Activated CD8-positive, alpha-beta memory T cell treated with anti-CD3 and anti-CD28 coated beads for 4 hours (primary cell): ENCODE measurements around the gene POTEE.
"Not testable (repeated sequence)": the region's sequence is repeated elsewhere in the genome, so short reads cannot be mapped to it uniquely, and the experiment has no call there.

ENCODE experiments used
- DNase-seq, 2 donors: peaks; one replicate each; pipeline ENCODE4 v3.0.0-alpha.2; 2020; ENCODE audit warnings: low read depth in 2 of 2

The POTEE gene

GRCh38 chr2:131209030-131209772, at the start of gene POTEE:
Gene POTEE (plus strand): TSS chr2:131209536. CDS start chr2:131218403, 8,867 bp downstream.
- not testable (repeated sequence) for DNase-seq

DNA sequence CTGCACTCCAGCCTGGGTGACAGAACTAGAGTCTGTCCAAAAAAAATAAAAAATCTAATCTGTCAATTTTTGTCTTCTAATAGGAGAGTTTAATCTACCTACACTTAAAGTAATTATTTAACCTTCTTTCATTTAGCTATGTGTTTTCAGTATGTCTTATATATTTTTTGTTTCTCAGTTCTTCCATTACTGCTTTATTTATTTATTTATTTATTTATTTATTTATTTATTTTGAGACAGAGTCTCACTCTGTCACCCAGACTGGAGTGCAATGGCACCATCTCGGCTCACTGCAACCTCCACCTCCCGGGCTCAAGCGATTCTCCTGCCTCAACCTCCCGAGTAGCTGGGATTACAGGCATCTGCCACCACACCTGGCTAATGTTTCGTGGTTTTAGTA, 43.8 kb upstream of the POTEE start:
- not testable (repeated sequence) for DNase-seq

- no peak for DNase-seq
Measured at GRCh38 chr2:131168538-131168937, 40.8 kb upstream of the POTEE start.

DNA sequence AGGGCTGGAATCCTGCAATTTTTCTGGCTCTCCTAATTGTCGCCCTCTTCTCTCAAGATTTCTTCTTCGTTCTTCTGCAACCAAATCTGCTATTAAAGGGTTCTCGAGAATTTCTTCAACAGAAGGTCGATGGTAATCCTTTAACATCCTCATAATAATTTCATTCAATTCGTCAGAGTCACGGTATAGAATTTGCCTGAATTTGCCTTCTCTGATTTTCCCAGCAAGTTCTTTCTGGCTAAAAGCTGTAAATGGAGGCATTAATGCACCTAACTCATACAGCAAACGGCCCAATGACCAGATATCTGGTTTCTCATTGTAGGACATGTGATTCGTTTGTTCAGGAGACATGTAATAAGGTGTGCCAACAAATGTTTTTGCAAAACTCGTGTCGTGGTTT, 31.3 kb upstream of the POTEE start:
- DNase-seq, result not testable (repeated sequence)

DNA sequence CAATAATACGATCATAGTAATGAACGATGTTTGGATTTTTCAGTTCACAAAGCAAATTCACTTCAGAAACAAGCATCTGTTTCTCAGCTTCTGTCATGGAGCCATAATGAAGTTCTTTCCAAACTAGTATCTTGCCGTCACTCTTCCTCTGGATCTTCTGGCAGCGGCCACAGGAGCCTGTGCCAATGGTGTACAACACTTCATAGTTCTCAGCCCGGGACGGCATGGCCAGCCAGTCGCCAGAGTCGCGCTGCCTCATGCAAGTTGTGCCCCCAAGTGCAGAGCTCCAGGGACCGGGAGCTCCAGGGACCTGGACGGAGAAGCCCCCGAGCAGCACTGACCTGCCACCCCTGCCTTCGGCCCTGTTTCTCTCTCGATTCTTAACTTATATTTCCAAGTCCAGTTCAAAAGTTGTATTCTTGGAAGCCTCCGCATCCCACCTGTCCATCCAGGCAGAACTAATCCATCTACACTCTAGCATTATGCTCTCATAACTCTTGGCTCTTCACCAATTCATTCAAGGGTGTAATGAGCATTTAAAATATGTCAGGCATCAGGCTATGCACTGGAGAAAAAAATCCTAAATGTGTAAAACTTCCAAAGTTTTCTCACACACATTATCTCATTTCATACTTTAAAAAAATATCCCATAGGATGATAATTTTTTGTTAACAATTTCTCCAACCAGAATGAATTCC, 30.5 kb upstream of the POTEE start:
- not testable (repeated sequence) for DNase-seq

DNA sequence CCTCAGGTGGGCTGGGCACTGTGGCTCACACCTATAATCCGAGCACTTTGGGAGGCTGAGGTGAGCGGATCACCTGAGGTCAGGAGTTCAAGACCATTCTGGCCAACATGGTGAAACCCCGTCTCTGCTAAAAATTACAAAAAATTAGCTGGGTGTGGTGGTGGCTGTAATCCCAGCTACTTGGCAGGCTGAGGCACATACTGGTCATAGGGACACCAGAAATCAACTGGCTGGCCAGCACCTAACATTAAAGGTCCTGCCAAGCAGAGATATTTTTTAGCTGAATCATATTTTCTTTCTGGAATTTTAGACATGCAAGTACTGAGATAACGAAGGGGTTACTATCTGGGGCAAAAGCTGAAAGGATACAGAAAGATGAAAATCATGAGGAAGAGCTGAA, 27.9 kb upstream of the POTEE start:
- not testable (repeated sequence) for DNase-seq

GRCh38 chr2:131193421-131193820, 15.9 kb upstream of the POTEE start:
- DNase-seq, result not testable (repeated sequence)

GRCh38 chr2:131196186-131196585, 13.2 kb upstream of the POTEE start:
- not testable (repeated sequence) for DNase-seq

- no peak for DNase-seq
Measured at GRCh38 chr2:131201098-131201497, 8.2 kb upstream of the POTEE start.

GRCh38 chr2:131207839-131208238, 1.5 kb upstream of the POTEE start:
- DNase-seq, result not testable (repeated sequence)

DNA sequence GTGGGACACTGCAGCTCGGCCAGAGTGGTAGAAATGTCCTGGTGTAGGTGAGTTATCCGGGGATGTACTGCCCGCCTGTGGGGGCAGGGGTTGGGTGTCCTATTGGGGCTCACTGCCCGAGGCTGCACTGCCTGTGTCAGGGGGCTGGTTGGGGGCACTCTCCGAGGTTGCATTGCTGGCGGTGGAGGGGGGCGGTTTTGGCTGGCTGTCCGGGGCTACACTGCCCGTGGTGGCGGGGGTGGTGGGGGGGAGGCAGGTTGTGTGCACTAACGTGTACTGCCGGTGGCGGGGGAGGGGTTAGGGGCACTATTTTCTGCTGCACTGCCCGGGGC, 403 bp downstream of the POTEE start:
- DNase-seq, result not testable (repeated sequence)

- DNase-seq, result not testable (repeated sequence)
Measured at GRCh38 chr2:131210434-131211211, 1.3 kb downstream of the POTEE start.

DNA sequence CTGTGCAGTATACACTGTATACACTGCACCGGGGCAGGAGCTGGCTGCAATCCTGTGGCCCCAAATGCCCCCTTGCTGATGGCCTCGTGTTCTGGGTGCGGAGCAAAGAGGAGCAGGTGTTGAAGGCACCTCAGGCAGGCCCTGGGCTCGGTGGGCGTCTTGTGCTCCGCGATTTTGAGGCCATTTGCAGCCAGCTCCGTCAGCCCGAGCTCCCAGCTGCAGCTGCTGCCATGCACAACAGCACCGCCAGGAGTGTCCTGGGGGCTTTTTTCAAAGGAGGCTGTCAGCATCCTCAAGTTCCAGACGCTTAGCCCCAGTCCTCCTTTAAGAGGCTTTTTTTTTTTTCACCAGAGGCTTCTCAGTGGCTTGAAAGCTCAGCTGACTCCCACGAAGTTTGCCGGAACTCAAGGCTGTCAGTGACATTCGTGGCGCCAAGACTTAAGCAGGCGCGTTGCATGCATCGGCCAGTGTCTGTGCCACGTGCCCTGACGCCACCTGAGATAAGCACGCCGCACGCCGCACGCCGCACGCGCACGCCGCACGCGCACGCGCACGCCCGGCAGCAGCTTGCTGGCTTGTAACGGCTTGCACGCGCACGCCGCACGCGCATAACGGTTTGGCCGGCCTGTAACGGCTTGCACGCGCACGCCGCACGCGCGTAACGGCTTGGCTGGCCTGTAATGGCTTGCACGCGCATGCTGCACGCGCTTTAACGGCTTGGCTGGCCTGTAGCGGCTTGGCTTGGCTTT, 8.1 kb downstream of the POTEE start:
- not testable (repeated sequence) for DNase-seq

GRCh38 chr2:131235543-131236449, 26.5 kb downstream of the POTEE start:
- not testable (repeated sequence) for DNase-seq
